Measurements from ENCODE around the gene TRAPPC12. TPM values are rescaled to one million over a fixed set of nuclear protein-coding genes. Genes with fewer than 3 reads are reported as not detected.

Gene TRAPPC12
- polyA plus RNA-seq, 1 donor from 2014 or later: 76.2 TPM

- Histone ChIP-seq H3K9me2 (ENCODE audit: insufficient read depth, low read length) (no peaks in the 10 kb centered on the region), H3F3A (ENCODE audit: insufficient read depth, low read length, poor library complexity, severe bottlenecking) (no peaks in the 10 kb centered on the region), H3K27ac (ENCODE audit: low read length) (no peak overlapping the region), H3K9ac (ENCODE audit: low read length) (no peak overlapping the region), H2AFZ (ENCODE audit: low read depth, low read length) (no peak overlapping the region), H3K79me2 (replicated peaks; ENCODE audit: insufficient read depth, low read length) (peaks cover 3% of the 10 kb centered on the region), H3K9me3 (ENCODE audit: low read length) (no peaks in the 10 kb centered on the region), H3K4me2 (ENCODE audit: low read length) (no peak overlapping the region), H3K36me3 (ENCODE audit: insufficient read depth, low read length) (no peaks in the 10 kb centered on the region), H3K4me3 (ENCODE audit: low read length) (no peak overlapping the region), H3K27me3 (ENCODE audit: insufficient read depth, low read depth, low read length) (no peaks in the 10 kb centered on the region), H4K20me1 (ENCODE audit: insufficient read depth) (no peaks in the 10 kb centered on the region)
- no peak for TF ChIP-seq MXI1 (conservative IDR thresholded peaks at IDR 0.05; ENCODE audit: poor library complexity, severe bottlenecking)
- TF ChIP-seq EZH2 (IDR thresholded peaks at IDR 0.05; ENCODE audit: borderline replicate concordance, insufficient read depth, low read length, poor library complexity, severe bottlenecking): no peak
- no peak for TF ChIP-seq TAF1 (IDR thresholded peaks at IDR 0.05; ENCODE audit: low read depth)
- no peak for TF ChIP-seq EP300 (conservative IDR thresholded peaks at IDR 0.05; ENCODE audit: poor library complexity, severe bottlenecking)
- no peak for TF ChIP-seq POLR2AphosphoS5 (IDR thresholded peaks at IDR 0.05)
- TF ChIP-seq CTCF (IDR thresholded peaks at IDR 0.05; ENCODE audit: poor library complexity, severe bottlenecking): no peak
Observed at GRCh38 chr2:3408781-3409180, 29.3 kb downstream of the TRAPPC12 start.

GRCh38 chr2:3409627-3410170 lies 30.2 kb downstream of the TRAPPC12 start:
- Histone ChIP-seq H3K27me3 (ENCODE audit: insufficient read depth, low read depth, low read length) (no peaks in the 10 kb centered on the region), H3K27ac (ENCODE audit: low read length) (no peak overlapping the region), H3K9me3 (ENCODE audit: low read length) (no peaks in the 10 kb centered on the region), H4K20me1 (ENCODE audit: insufficient read depth) (no peaks in the 10 kb centered on the region), H3K9ac (ENCODE audit: low read length) (no peak overlapping the region), H2AFZ (ENCODE audit: low read depth, low read length) (no peak overlapping the region), H3K79me2 (replicated peaks; ENCODE audit: insufficient read depth, low read length) (peaks cover 3% of the 10 kb centered on the region), H3K36me3 (ENCODE audit: insufficient read depth, low read length) (no peaks in the 10 kb centered on the region), H3K4me3 (ENCODE audit: low read length) (no peak overlapping the region), H3K4me2 (ENCODE audit: low read length) (no peak overlapping the region), H3K9me2 (ENCODE audit: insufficient read depth, low read length) (no peaks in the 10 kb centered on the region), H3F3A (ENCODE audit: insufficient read depth, low read length, poor library complexity, severe bottlenecking) (no peaks in the 10 kb centered on the region)
- no peak for TF ChIP-seq RAD21 (conservative IDR thresholded peaks at IDR 0.05)
- TF ChIP-seq TAF1 (IDR thresholded peaks at IDR 0.05; ENCODE audit: low read depth): no peak
- TF ChIP-seq CTCF (IDR thresholded peaks at IDR 0.05; ENCODE audit: poor library complexity, severe bottlenecking): no peak
- TF ChIP-seq MXI1 (conservative IDR thresholded peaks at IDR 0.05; ENCODE audit: poor library complexity, severe bottlenecking): no peak
- no peak for TF ChIP-seq EZH2 (IDR thresholded peaks at IDR 0.05; ENCODE audit: borderline replicate concordance, insufficient read depth, low read length, poor library complexity, severe bottlenecking)
- no peak for TF ChIP-seq EP300 (conservative IDR thresholded peaks at IDR 0.05; ENCODE audit: poor library complexity, severe bottlenecking)
- no peak for TF ChIP-seq REST (IDR thresholded peaks at IDR 0.05; ENCODE audit: borderline replicate concordance)
- TF ChIP-seq POLR2AphosphoS5 (IDR thresholded peaks at IDR 0.05): no peak
- no peak for TF ChIP-seq SMC3 (conservative IDR thresholded peaks at IDR 0.05; ENCODE audit: poor library complexity)
